GM18507 (cell line): Measurements from ENCODE around the gene AKR7A3.
A peak's percentile ranks its signal among the peaks of the same experiment; 100 is the strongest.
"Not testable (repeated sequence)": the region's sequence is repeated elsewhere in the genome, so short reads cannot be mapped to it uniquely, and the experiment has no call there.

Source experiments
- DNase-seq: peaks from one replicate; pipeline ENCODE4 v3.0.0; 2011; ENCODE audit warnings: low read depth; ENCODE audit not compliant: insufficient read length; ENCODE audit errors: extremely low spot score
- FAIRE-seq: peaks from 2 replicates; lab custom pipeline; 2011; peaks lifted over from hg19 to GRCh38; lab: Jason Lieb, UNC

AKR7A3 gene

GRCh38 chr1:19305880-19306279 lies 17.3 kb upstream of the AKR7A3 start:
- no peak for FAIRE-seq
- DNase-seq: no peak

GRCh38 chr1:19304081-19304480 lies 15.5 kb upstream of the AKR7A3 start:
- not testable (repeated sequence) for DNase-seq, FAIRE-seq

DNA sequence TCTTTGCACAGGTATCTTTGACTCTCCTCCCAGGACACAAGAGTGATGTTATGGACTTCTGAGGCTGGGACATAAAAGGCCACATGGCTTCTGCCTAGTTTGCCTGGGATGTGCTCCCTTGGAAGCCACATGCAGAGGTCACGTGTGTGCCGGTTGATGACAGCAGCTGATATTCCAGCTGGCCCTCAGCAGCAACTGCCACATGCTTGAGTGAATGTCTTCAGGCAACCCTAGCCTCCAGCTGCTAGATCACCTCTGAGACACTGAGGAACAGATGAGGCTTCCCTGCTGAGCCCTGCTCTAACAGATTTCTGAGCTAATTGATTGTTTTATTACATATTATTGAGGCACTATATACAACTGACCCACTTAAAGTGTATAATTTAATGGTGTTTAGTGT lies 11.6 kb upstream of the AKR7A3 start:
- no peak for DNase-seq
- FAIRE-seq: no peak

- DNase-seq: no peak
Measured at GRCh38 chr1:19294638-19295037, 6.1 kb upstream of the AKR7A3 start.

DNA sequence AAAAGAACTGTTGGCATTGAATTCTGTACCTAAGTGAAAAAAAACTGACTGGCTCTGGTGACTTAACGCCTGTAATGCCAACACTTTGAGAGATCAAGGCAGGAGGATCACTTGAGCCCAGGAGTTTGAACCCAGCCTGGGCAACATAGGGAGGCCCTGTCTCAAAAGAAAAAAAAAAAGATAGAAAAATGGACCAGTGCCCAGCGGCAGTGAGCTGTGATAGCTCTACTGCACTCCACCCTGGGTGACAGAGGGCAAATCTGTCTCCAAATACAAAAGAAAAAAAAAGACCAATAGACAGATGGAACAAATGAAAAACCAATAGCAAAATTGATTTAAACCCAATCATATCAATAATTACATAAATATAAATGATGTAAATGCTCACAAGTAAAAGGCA lies 674 bp upstream of the AKR7A3 start:
- FAIRE-seq: no peak
- DNase-seq: no peak

More at GRCh38 chr1:19294638-19295037, 6.1 kb upstream of the AKR7A3 start:
- FAIRE-seq: no peak

DNA sequence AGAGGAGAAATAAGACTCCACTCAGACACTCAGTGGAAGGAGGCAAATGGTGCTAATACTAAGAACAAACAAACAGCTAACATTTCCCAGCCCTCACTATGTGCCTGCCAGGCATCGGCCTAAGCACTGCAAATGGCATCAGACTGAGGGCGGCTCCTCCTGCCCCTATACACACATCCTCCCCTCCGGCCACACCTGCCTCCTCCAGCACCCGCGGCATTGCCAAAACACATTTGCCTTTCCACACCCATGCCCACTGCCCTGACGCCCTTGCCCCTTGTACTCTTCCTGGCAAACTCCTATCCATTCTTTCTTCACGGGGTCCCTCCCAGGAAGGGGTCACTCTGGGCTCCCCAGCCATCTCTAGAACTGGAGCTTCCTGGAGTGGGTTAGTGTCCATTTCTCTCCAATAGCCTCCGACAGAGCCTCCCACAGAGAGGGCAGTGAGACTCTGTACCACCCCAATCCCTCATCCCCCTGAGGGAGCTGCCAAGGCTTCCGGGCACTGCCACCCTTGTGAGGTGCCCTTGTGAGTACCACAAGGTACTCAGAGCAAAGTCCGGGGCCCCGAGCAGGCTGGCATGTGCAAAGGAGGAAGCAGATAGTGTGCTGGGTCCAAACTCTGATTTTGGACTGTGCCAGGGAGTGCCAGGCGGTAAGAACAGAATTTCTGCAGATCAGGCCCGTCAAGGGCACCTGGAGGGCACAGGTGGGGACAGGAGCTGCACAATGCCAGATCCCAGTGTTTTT lies 959 bp downstream of the AKR7A3 start:
- FAIRE-seq (no peak), DNase-seq (no peak)

GRCh38 chr1:19285807-19286206 lies 2.8 kb downstream of the AKR7A3 start:
- DNase-seq, FAIRE-seq: not testable (repeated sequence)

- FAIRE-seq, DNase-seq: not testable (repeated sequence)
Measured at GRCh38 chr1:19285366-19285765, 3.2 kb downstream of the AKR7A3 start.

GRCh38 chr1:19284881-19285280 lies 3.7 kb downstream of the AKR7A3 start:
- no peak for FAIRE-seq
- DNase-seq: no peak

DNA sequence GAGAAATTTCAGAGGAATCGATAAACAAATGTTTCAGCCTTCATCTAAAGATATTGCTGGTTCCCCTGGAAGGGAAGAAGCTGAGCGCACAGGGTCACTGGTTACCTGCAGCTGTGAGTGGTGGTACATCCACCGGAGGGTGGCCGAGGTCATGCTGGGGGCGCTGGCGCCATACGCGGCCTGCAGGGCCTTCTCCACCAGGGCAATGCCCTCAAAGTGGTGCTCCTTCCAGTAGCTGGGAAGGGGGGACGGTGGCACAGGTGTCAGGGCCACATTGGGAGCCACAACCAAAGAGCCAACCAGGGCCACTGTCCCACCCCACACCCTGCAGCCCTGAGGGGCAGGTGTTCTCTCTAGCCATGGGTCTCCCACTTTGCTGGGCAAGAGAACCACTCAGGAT lies 4.7 kb downstream of the AKR7A3 start:
- DNase-seq (no peak), FAIRE-seq (no peak)

- DNase-seq (no peak), FAIRE-seq (no peak)
Measured at GRCh38 chr1:19274636-19275035, 13.9 kb downstream of the AKR7A3 start.

DNA sequence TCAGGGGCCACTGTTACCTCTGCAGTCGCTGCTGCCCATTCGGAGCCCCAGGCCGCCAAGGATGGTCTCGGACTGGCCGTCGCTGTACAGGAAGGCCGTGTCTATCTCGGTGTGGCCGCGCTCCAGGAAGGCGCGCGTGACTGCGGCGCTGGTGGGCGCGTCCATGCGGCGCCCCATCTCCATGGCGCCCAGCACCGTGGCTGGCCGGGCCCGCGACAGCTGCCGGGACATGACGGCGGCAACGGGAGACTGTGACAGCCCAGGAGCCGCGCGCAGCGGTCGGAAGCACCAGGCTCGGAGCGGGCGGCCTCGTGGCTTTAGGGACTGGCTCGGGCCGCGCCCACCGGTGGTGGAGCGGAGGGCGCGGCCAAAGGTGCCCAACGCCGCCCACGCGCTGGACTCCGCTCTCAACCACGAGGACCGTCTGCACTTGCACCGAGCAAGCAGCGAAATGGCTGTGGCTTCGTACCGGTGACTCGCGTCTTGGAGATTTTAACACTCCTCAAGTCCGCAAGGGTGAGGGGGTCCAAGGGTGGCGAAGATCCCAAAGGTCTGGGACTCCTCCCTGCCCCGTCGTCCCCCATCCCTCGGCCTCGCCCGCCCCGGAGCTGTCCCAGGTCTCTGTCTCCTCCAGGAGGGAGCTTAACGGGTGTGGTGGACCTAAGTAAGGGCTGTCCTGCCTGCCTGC lies 14.6 kb downstream of the AKR7A3 start:
- not testable (repeated sequence) for FAIRE-seq, DNase-seq

DNA sequence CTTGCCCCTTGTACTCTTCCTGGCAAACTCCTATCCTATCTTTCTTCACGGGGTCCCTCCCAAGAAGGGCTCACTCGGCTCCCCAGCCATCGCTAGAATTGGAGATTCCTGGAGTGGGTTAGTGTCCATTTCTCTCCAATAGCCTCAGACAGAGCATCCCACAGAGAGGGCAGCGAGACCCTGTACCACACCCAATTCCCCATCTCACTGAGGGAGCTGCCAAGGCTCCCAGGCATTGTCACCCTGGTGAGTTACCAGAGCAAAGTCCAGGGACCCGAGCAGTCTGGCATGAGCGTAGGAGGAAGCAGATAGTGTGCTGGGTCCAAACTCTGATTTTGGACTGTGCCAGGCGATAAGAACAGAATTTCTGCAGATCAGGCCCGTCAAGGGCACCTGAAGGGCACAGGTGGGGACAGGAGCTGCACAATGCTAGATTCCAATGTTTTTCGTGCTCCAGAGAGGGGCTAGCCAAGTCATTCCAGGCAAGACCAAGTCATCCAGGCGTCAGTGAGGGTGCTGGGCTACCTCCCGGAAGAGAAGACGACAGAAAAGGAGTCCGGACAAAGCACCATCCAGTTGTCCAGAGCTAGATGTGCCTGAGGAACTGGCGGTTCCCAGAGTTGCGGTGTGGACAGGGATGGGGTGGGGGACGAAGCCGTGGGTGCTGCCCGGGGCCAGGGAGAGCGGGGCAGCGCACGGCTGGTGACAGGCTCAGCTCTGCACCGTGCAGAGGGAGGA lies 15.3 kb downstream of the AKR7A3 start:
- FAIRE-seq (no peak), DNase-seq (no peak)

- FAIRE-seq (no peak), DNase-seq (no peak)
Measured at GRCh38 chr1:19272064-19272463, 16.5 kb downstream of the AKR7A3 start.

GRCh38 chr1:19270343-19270730 lies 18.2 kb downstream of the AKR7A3 start:
- DNase-seq, FAIRE-seq: not testable (repeated sequence)

DNA sequence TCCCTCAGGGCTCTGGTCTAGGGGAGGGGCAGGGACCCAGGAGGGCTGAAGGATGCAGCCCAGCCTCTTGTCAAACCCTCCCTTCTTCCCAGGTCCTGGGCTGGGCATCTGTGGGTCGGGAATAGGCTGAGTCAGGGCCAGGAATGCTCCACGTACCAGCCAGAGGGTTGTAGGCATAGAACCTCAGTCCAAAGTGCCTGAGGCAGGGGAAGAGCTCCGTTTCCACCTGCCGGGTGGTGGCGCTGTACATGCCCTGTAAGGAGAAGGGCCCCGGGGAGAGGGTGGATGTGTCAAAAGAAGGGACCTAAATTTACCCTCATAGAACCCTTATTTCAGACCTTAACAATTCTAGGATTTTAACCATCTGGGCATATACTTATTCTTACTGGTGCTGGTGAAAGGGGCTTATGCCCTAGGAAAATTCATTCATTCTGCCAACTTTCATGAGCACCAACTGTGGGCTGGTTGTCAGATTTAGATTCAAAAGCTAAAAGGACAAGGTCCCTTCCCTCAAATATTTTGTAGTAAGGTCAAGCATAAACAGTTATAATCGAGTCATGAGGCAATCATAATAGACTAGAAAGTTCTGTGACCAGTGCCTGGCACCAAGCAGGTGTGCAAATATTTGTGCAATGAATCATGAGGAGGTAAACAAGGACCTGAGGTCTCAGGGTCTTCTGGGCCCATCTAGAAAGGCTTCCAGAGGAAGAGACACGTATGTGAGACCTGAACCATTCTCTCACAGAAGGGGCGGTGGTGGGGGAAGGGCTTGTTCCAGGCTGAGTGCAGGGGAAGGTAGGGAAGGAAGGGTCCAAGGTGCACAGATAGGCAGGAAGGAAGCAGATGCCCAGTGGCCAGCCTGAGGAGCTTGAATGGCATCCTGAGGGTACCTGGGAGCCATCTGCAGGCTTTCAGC lies 18.9 kb downstream of the AKR7A3 start:
- FAIRE-seq: peak; percentile 69

GRCh38 chr1:19268445-19268844 lies 20.1 kb downstream of the AKR7A3 start:
- FAIRE-seq (no peak), DNase-seq (no peak)

More for the DNA sequence above, 18.9 kb downstream of the AKR7A3 start:
- not testable (repeated sequence) for DNase-seq

GRCh38 chr1:19262744-19263143 lies 25.8 kb downstream of the AKR7A3 start:
- no peak for DNase-seq
- FAIRE-seq: no peak

DNA sequence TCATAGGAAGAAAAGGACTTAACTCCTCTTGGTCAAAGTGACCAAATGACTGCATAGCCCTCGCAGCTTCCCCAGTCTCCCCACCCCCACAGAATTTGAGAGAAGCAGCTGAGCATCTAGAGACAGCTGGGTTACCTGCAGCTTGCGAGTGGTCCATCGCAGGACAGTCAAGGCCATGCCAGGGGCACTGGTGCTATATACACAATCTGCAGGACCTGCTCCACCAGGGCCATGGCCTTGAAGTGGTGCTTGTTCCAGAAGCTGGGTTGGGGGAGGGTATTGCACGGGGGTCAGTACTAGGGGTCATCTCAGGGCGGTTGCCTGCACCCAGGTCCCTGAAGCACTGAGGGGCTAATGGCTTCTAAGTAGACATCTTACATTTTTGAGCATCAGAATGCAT lies 26.5 kb downstream of the AKR7A3 start:
- FAIRE-seq: no peak
- no peak for DNase-seq
